Caco-2 (cell line): ENCODE measurements around the gene TLR2. TPM values are rescaled to one million over a fixed set of nuclear protein-coding genes. Genes with fewer than 3 reads are reported as not detected.

Experiments used
- BruUV-seq: library from RNA; stranded (reverse); fragments of 400-500 nt; replicated peaks from 2 replicates; lab custom pipeline; 2021; lab: Mats Ljungman, UMichigan
- CTCF ChIA-PET: fragments of 300-600 bp; sonication (Branson Sonifier 250); formaldehyde crosslinking; loops from one replicate; lab custom pipeline; 2022; ENCODE audit warnings: antibody characterized with exemption; lab: Charles Lee
- POLR2A ChIA-PET: fragments of 300-600 bp; sonication (Branson Sonifier 250); formaldehyde crosslinking; loops from one replicate; lab custom pipeline; 2022; ENCODE audit warnings: antibody characterized with exemption; lab: Charles Lee
- DNase-seq, 2 experiments: peaks; one replicate each; pipeline versions ENCODE4 v3.0.0 to v3.0.0-alpha.2; 2020 to 2022
- H3K27me3 ChIP-seq: replicated peaks from 2 replicates; pipeline ENCODE4 v1.6.0; 2011; ENCODE audit warnings: low read length; ENCODE audit not compliant: control insufficient read depth, insufficient read depth
- H3K36me3 ChIP-seq: 2 replicates; pipeline ENCODE4 v1.5.1; 2011; ENCODE audit warnings: low read length; ENCODE audit not compliant: control insufficient read depth, insufficient read depth
- H3K4me1 ChIP-seq: fragments of 250-450 bp; sonication (Bioruptor Pico); 2 replicates; pipeline ENCODE4 v1.5.1; 2020; ENCODE audit warnings: mild to moderate bottlenecking
- H3K4me3 ChIP-seq: 2 replicates; pipeline ENCODE4 v1.5.1; 2011; ENCODE audit warnings: low read depth, mild to moderate bottlenecking, control low read depth, low read length
- H3K9me3 ChIP-seq: fragments of 250-450 bp; sonication (Bioruptor Pico); 2 replicates; pipeline ENCODE4 v1.5.1; 2020; ENCODE audit warnings: mild to moderate bottlenecking, moderate library complexity
- H3K27ac Mint-ChIP-seq: one replicate; pipeline ENCODE4 v1.8.0; 2022; ENCODE audit warnings: mixed read lengths; ENCODE audit not compliant: unreplicated experiment
- H3K27me3 Mint-ChIP-seq: one replicate; pipeline ENCODE4 v1.8.0; 2022; ENCODE audit warnings: mixed read lengths; ENCODE audit not compliant: insufficient read depth, unreplicated experiment
- H3K36me3 Mint-ChIP-seq: one replicate; pipeline ENCODE4 v1.8.0; 2022; ENCODE audit warnings: mild to moderate bottlenecking, mixed read lengths; ENCODE audit not compliant: insufficient read depth, unreplicated experiment
- H3K4me1 Mint-ChIP-seq: one replicate; pipeline ENCODE4 v1.8.0; 2022; ENCODE audit warnings: low read depth, mixed read lengths; ENCODE audit not compliant: unreplicated experiment
- H3K4me3 Mint-ChIP-seq: one replicate; pipeline ENCODE4 v1.8.0; 2022; ENCODE audit warnings: mild to moderate bottlenecking, moderate library complexity, mixed read lengths; ENCODE audit not compliant: unreplicated experiment
- H3K9me3 Mint-ChIP-seq: one replicate; pipeline ENCODE4 v1.8.0; 2022; ENCODE audit warnings: mixed read lengths; ENCODE audit not compliant: unreplicated experiment
- CTCF ChIP-seq, 2 experiments: fragments of 200-600 bp in 1 of 2; IDR thresholded peaks; 1 replicate in 1 of 2; 2 replicates in 1 of 2; pipeline versions ENCODE4 v1.5.1 to v1.8.0; 2011 to 2022; ENCODE audit warnings: antibody characterized with exemption in 1 of 2, control low read depth in 1 of 2, inconsistent platforms in 1 of 2, low read depth in 1 of 2, low read length in 1 of 2, mild to moderate bottlenecking in 1 of 2, moderate library complexity in 1 of 2; ENCODE audit not compliant: insufficient read depth in 1 of 2, severe bottlenecking in 1 of 2, unreplicated experiment in 1 of 2
- intact Hi-C: fragments of 100-400 bp; cut with micrococcal nuclease; formaldehyde crosslinking; loops from one replicate; pipeline ENCODE4 v1.10.0; 2022; ENCODE audit not compliant: unreplicated experiment
- total RNA-seq: library from RNA; stranded (reverse); gene quantifications from 2 replicates; pipeline ENCODE4 v1.2.3, GENCODE V29; 2022

The TLR2 gene
- total RNA-seq, 1 experiment from 2014 or later = 11.0 TPM

DNA sequence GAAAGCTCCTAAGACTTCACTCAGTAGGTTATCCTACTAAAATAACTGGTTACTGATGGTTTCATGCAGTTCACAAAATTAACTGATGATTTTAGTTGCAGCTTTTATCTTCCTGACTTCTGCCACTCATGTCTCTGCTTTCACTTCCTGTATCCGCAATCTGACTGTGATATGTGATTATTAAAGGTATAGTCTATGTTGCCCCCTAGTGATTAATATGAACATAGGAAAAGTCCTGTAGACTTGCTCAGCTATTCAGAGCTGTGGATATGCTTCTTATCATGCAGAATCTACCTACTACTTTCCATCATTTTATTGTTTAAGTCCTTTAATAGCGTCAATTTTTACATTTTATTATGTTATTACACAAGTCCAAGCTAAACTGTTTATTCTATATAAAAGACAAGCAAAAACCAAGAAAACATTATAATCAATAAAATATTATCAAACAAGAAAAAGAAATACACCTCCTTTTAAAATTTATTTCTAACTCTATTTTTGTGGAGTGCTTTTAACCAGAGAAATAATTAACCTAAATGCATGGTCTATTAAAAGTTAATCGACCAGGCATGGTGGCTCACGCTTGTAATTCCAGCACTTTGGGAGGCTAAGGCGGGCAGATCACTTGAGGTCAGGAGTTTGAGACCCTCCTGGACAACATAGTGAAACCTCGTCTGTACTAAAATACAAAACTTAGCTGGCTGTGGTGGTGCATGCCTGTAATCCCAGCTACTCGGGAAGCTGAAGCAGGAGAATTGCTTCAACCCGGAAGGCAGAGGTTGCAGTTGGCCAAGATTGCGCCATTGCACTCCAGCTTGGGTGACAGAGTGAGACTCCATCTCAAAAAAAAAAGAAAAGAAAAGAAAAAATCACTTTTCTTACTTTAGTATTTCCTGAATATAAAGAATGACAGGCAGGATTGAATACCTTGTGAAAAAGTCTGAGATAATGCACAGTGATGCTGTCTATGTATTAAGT, 40.4 kb upstream of the TLR2 start:
- Histone ChIP-seq H3K9me3 (no peaks in the 10 kb centered on the region), H3K4me1 (no peaks in the 10 kb centered on the region), H3K4me3 (no peak overlapping the region), H3K36me3 (no peaks in the 10 kb centered on the region), H3K27me3 (no peaks in the 10 kb centered on the region)
- Mint-ChIP-seq H3K4me3 (no peak overlapping the region), H3K36me3 (no peaks in the 10 kb centered on the region), H3K4me1 (peaks cover 6% of the 10 kb centered on the region), H3K27ac (no peak overlapping the region), H3K27me3 (no peaks in the 10 kb centered on the region), H3K9me3 (no peaks in the 10 kb centered on the region)
- CTCF ChIA-PET = interaction anchor here (0.6 to 1.2 kb wide), 8 partner anchors 9 to 501 kb away, joined by 3 to 5 read pairs (median 4); partner anchors contain the start of gene TMEM131L
- POLR2A ChIA-PET = interaction anchor here (0.6 kb wide), 1 partner anchor 178 kb away, joined by 4 read pairs; the partner anchor contains the start of gene TMEM131L
- peak in 1 of 2 experiments; percentile 14 for DNase-seq
- intact Hi-C loops = loop anchor here (1.0 to 5.0 kb wide), 4 partner anchors 50 to 501 kb away; partner anchors contain the start of gene MND1
- peak in 1 of 2 experiments; percentile 30 for TF ChIP-seq CTCF (IDR thresholded peaks at IDR 0.05; ENCODE audit: insufficient read depth in 1 of 2, low read depth in 1 of 2, low read length in 1 of 2, severe bottlenecking in 1 of 2, unreplicated experiment in 1 of 2)
- BruUV-seq = no TSS peak

DNA sequence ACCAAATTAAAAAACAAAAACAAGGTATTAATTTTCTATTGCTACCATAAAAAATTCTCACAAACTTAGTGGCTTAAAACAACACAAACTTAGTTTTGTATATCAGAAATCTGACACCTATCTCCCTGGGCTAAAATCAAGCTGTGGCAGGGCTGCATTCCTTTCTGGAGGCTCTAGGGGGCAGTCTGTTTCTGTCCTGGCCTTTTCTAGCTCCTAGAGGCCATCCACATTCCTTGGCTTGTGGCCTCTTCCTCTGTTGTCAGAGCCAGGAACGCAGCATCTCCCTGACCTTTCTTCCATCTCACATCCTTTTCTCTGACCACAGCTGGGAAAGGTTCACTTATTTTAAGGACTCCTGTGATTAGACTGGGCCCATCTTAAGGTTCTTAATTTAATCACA, 38.9 kb upstream of the TLR2 start:
- POLR2A ChIA-PET = no interaction called here

More for the DNA sequence above, 38.9 kb upstream of the TLR2 start:
- H3K4me3 ChIP-seq = no peak overlapping the region
- Mint-ChIP-seq H3K4me3 (no peak overlapping the region), H3K36me3 (no peaks in the 10 kb centered on the region), H3K27ac (no peak overlapping the region), H3K27me3 (no peaks in the 10 kb centered on the region), H3K9me3 (no peaks in the 10 kb centered on the region), H3K4me1 (peaks cover 2% of the 10 kb centered on the region)
- no peak for TF ChIP-seq CTCF (IDR thresholded peaks at IDR 0.05; ENCODE audit: insufficient read depth in 1 of 2, low read depth in 1 of 2, low read length in 1 of 2, severe bottlenecking in 1 of 2, unreplicated experiment in 1 of 2)
- intact Hi-C loops = no loop called here
- no peaks in the 10 kb centered on the region for H3K27me3 ChIP-seq
- no peaks in the 10 kb centered on the region for H3K36me3 ChIP-seq
- BruUV-seq = no TSS peak
- CTCF ChIA-PET = no interaction called here
- no peaks in the 10 kb centered on the region for H3K4me1 ChIP-seq
- H3K9me3 ChIP-seq = no peaks in the 10 kb centered on the region
- no peak for DNase-seq
